Measurements from ENCODE around the gene LYST. TPM values are rescaled to one million over a fixed set of nuclear protein-coding genes. Genes with fewer than 3 reads are reported as not detected.

Gene LYST
- total RNA-seq, 2 experiments from 2014 or later, result 4.0 to 8.2 TPM

DNA sequence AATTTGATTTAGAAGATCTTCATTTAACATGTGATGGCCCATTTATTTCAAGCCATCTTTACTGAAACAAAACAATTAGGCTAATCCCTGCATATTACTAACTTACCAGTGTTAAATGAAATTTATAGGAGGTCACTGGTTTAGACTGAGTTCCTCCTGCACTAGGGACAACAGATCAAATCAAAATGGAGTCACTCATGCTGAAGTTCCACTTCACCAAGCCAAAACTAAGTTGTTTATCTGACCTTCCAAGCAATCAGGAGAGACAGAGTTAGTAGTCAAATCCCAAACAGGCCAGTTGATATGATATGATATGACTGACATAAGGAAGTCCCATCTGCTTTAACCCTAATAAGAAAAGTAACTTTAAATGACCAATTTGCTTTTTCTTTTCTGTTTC lies 4.8 kb downstream of the LYST start:
- H4K20me1 ChIP-seq (ENCODE audit: insufficient read depth, low read length), result no peaks in the 10 kb centered on the region
- no peaks in the 10 kb centered on the region for H3K79me2 ChIP-seq (ENCODE audit: insufficient read depth, low read depth, low read length)
- H3K9me3 ChIP-seq (ENCODE audit: low read length), result no peaks in the 10 kb centered on the region
- H3K4me1 ChIP-seq (ENCODE audit: insufficient read depth, low read length, poor library complexity, severe bottlenecking), result peaks cover 4% of the 10 kb centered on the region
- no TSS peak for BruUV-seq (replicated peaks)
- no peak overlapping the region for H3K4me2 ChIP-seq (ENCODE audit: low read length)
- H2AFZ ChIP-seq (ENCODE audit: low read length), result no peak overlapping the region
- H3K36me3 ChIP-seq (ENCODE audit: insufficient read depth, low read length), result no peaks in the 10 kb centered on the region
- DNase-seq (ENCODE audit: low spot score), result no peak
- no peak overlapping the region for H3K27ac ChIP-seq (ENCODE audit: low read depth, low read length, poor library complexity, severe bottlenecking)
- TF ChIP-seq EZH2phosphoT487 (IDR thresholded peaks at IDR 0.05; ENCODE audit: borderline replicate concordance, low read depth, low read length) (no peak), CTCF (conservative IDR thresholded peaks at IDR 0.05; ENCODE audit: low read length) (no peak)
- ChIA-PET POLR2A (no interaction called here), CTCF (ENCODE audit: unreplicated experiment) (no interaction called here)
- no peaks in the 10 kb centered on the region for H3K9me2 ChIP-seq (ENCODE audit: insufficient read depth, low read length)
- H3K4me3 ChIP-seq (ENCODE audit: low read depth, low read length, poor library complexity, severe bottlenecking), result no peak overlapping the region
- intact Hi-C loops (cut with micrococcal nuclease; ENCODE audit: unreplicated experiment), result loop anchor here (10.0 kb wide), 1 partner anchor 423 kb away; the partner anchor contains the start of gene ERO1B

DNA sequence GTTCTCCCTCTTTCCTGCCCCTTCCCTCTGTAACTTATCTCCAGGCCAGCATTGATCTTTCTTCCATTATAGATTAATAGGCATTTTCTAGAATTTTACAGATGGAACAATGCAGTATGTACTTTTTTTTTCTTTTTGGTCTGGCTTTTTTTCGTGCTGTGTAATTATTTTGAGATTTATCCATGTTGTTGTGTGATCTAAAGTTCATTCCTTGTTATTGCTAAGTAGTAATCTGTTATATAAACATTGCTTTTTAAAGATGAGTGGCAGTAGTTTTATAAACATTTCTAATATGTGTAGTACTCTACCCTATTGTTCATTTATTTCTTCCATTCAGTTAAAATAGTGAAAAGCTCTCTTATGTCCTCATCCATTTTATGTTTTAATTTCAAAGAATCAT lies 5.9 kb downstream of the LYST start:
- H3K27ac ChIP-seq (ENCODE audit: low read depth, low read length, poor library complexity, severe bottlenecking), result no peak overlapping the region
- no peaks in the 10 kb centered on the region for H3K79me2 ChIP-seq (ENCODE audit: insufficient read depth, low read depth, low read length)
- no peak overlapping the region for H2AFZ ChIP-seq (ENCODE audit: low read length)
- no peaks in the 10 kb centered on the region for H3K9me3 ChIP-seq (ENCODE audit: low read length)
- H3K9me2 ChIP-seq (ENCODE audit: insufficient read depth, low read length), result no peaks in the 10 kb centered on the region
- no peak for DNase-seq (ENCODE audit: low spot score)
- CTCF ChIA-PET (ENCODE audit: unreplicated experiment), result no interaction called here
- no TSS peak for BruUV-seq (replicated peaks)
- TF ChIP-seq EZH2phosphoT487 (IDR thresholded peaks at IDR 0.05; ENCODE audit: borderline replicate concordance, low read depth, low read length), result no peak
- no peak for TF ChIP-seq CTCF (conservative IDR thresholded peaks at IDR 0.05; ENCODE audit: low read length)
- POLR2A ChIA-PET, result interaction anchor here (0.6 kb wide), 1 partner anchor 207 kb away, joined by 3 read pairs; no protein-coding TSS in a partner anchor
- intact Hi-C loops (cut with micrococcal nuclease; ENCODE audit: unreplicated experiment), result loop anchor here (10.0 kb wide), 1 partner anchor 424 kb away; the partner anchor contains the start of gene ERO1B
- H3K4me2 ChIP-seq (ENCODE audit: low read length), result no peak overlapping the region
- H3K4me1 ChIP-seq (ENCODE audit: insufficient read depth, low read length, poor library complexity, severe bottlenecking), result peaks cover 4% of the 10 kb centered on the region
- no peaks in the 10 kb centered on the region for H3K36me3 ChIP-seq (ENCODE audit: insufficient read depth, low read length)
- no peak overlapping the region for H3K4me3 ChIP-seq (ENCODE audit: low read depth, low read length, poor library complexity, severe bottlenecking)
- no peaks in the 10 kb centered on the region for H4K20me1 ChIP-seq (ENCODE audit: insufficient read depth, low read length)

DNA sequence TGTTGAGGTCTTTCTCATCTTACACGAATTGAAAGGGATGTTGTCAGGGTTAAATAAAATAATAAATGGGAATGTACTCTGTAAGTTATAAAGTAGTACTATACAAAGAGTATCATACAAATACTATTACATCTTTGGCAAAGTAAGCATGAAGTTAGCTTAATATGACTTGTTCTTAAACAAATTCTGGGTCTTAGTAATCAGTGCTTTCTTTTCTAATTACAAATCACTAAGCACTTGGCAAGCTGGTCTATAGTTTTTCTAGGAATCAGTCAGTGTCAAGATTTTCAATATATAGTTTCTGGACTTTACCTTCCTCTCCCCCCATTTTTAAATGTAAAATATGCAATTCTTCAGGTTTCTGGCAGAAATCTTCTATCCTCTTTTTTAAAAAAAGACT lies 6.9 kb downstream of the LYST start:
- Histone ChIP-seq H3K9me2 (ENCODE audit: insufficient read depth, low read length) (no peaks in the 10 kb centered on the region), H4K20me1 (ENCODE audit: insufficient read depth, low read length) (no peaks in the 10 kb centered on the region), H3K4me3 (ENCODE audit: low read depth, low read length, poor library complexity, severe bottlenecking) (no peak overlapping the region), H2AFZ (ENCODE audit: low read length) (no peak overlapping the region), H3K4me2 (ENCODE audit: low read length) (no peak overlapping the region), H3K4me1 (ENCODE audit: insufficient read depth, low read length, poor library complexity, severe bottlenecking) (no peaks in the 10 kb centered on the region), H3K79me2 (ENCODE audit: insufficient read depth, low read depth, low read length) (no peaks in the 10 kb centered on the region), H3K9me3 (ENCODE audit: low read length) (no peaks in the 10 kb centered on the region), H3K36me3 (ENCODE audit: insufficient read depth, low read length) (no peaks in the 10 kb centered on the region), H3K27ac (ENCODE audit: low read depth, low read length, poor library complexity, severe bottlenecking) (no peak overlapping the region)
- ChIA-PET POLR2A (interaction anchor here (0.7 to 0.9 kb wide), 2 partner anchors 235 to 666 kb away, joined by 3 to 4 read pairs; no protein-coding TSS in a partner anchor), CTCF (ENCODE audit: unreplicated experiment) (no interaction called here)
- intact Hi-C loops (cut with micrococcal nuclease; ENCODE audit: unreplicated experiment), result loop anchor here (10.0 kb wide), 1 partner anchor 425 kb away; the partner anchor contains the start of gene ERO1B
- TF ChIP-seq EZH2phosphoT487 (IDR thresholded peaks at IDR 0.05; ENCODE audit: borderline replicate concordance, low read depth, low read length) (no peak), CTCF (conservative IDR thresholded peaks at IDR 0.05; ENCODE audit: low read length) (no peak)
- no TSS peak for BruUV-seq (replicated peaks)
- no peak for DNase-seq (ENCODE audit: low spot score)

All from OCI-LY7 (cell line).